K562 (cell line): Measurements from ENCODE around the gene STEEP1. TPM values are rescaled to one million over a fixed set of nuclear protein-coding genes. Genes with fewer than 3 reads are reported as not detected.

ENCODE experiments used
- CSDE1 ChIP-seq, 2 experiments: fragments of 450-650 bp; IDR thresholded peaks; 2 replicates each; pipeline ENCODE4 v1.6.1; 2016; ENCODE audit warnings: mild to moderate bottlenecking in 1 of 2
- DEAF1 ChIP-seq: fragments of 450-650 bp; formaldehyde crosslinking; IDR thresholded peaks from 2 replicates; pipeline ENCODE4 v1.4.0; 2020; ENCODE audit warnings: mild to moderate bottlenecking, moderate library complexity
- HDGF ChIP-seq: fragments of 450-650 bp; IDR thresholded peaks from 2 replicates; pipeline ENCODE4 v1.6.1; 2016
- HIVEP1 ChIP-seq: fragments of 250-450 bp; sonication (Bioruptor Pico); IDR thresholded peaks from 2 replicates; pipeline ENCODE4 v1.4.0; 2020; ENCODE audit warnings: mild to moderate bottlenecking
- HNRNPUL1 ChIP-seq: fragments of 200-400 bp; formaldehyde crosslinking; IDR thresholded peaks from 2 replicates; pipeline ENCODE4 v1.6.1; 2017; ENCODE audit warnings: low read length
- LCOR ChIP-seq: sonication (generic); formaldehyde crosslinking; IDR thresholded peaks from 2 replicates; pipeline ENCODE4 v1.8.0; 2022; ENCODE audit warnings: mild to moderate bottlenecking, missing genetic modification reagents
- MEF2A ChIP-seq: IDR thresholded peaks from 2 replicates; pipeline ENCODE4 v1.6.1; 2011; ENCODE audit warnings: low read depth, mild to moderate bottlenecking, low read length, moderate library complexity; ENCODE audit not compliant: control insufficient read depth
- NKRF ChIP-seq: fragments of 450-650 bp; IDR thresholded peaks from 2 replicates; pipeline ENCODE4 v1.6.1; 2016; ENCODE audit warnings: borderline replicate concordance
- NR2F6 ChIP-seq: fragments of 450-650 bp; formaldehyde crosslinking; IDR thresholded peaks from 2 replicates; pipeline ENCODE4 v1.4.0; 2020; ENCODE audit warnings: mild to moderate bottlenecking
- PHF8 ChIP-seq: fragments of 200-600 bp; sonication (generic); IDR thresholded peaks from 2 replicates; pipeline ENCODE4 v1.6.1; 2012; ENCODE audit warnings: mixed run types, mild to moderate bottlenecking, inconsistent platforms, low read length, moderate library complexity, borderline replicate concordance
- POLR3G ChIP-seq: IDR thresholded peaks from 2 replicates; pipeline ENCODE4 v1.6.1; 2011; ENCODE audit not compliant: insufficient read length, insufficient replicate concordance; ENCODE audit errors: extremely low read depth
- REST ChIP-seq, 2 experiments: fragments of 450-650 bp; formaldehyde crosslinking in 1 of 2; IDR thresholded peaks; 2 replicates each; pipeline versions ENCODE4 v1.4.0 to v1.6.1; 2014 to 2020; ENCODE audit warnings: mild to moderate bottlenecking in 2 of 2, borderline replicate concordance in 1 of 2, low read depth in 1 of 2
- TBL1XR1 ChIP-seq, 2 experiments: IDR thresholded peaks; 2 replicates each; pipeline ENCODE4 v1.6.1; 2012; ENCODE audit warnings: improper control_type of control experiment in 2 of 2, low read length in 2 of 2, mild to moderate bottlenecking in 1 of 2
- ZFP30 ChIP-seq: fragments of 250-450 bp; sonication (Bioruptor Pico); IDR thresholded peaks from 2 replicates; pipeline ENCODE4 v1.8.0; 2022; ENCODE audit warnings: moderate library complexity, mild to moderate bottlenecking, inconsistent platforms, borderline replicate concordance
- ZNF282 ChIP-seq: sonication (generic); formaldehyde crosslinking; IDR thresholded peaks from 2 replicates; pipeline ENCODE4 v1.8.1; 2023; ENCODE audit warnings: missing genetic modification reagents
- ZNF778 ChIP-seq: fragments of 450-650 bp; formaldehyde crosslinking; IDR thresholded peaks from 2 replicates; pipeline ENCODE4 v1.4.0; 2020; ENCODE audit warnings: mild to moderate bottlenecking, moderate library complexity
- polyA plus RNA-seq, 8 experiments: library from polyadenylated mRNA; depleted of rRNA in 4 of 8; stranded (reverse) in 5 of 8; unstranded in 3 of 8; fragments of >200 nt; fragmentation: Nextera tagmentation in 2 of 8; fragmentation: Illumina TruSeq in 1 of 8; extraction: Ambion mirVana in 2 of 8; extraction: Trizol in 1 of 8; gene quantifications; 2 replicates each; pipeline versions ENCODE4 v1.2.1 to v1.2.3, GENCODE V29; 2011 to 2014; ENCODE audit warnings: inconsistent platforms in 1 of 8, missing spikeins in 1 of 8
- total RNA-seq, 7 experiments: library from RNA; depleted of rRNA in 6 of 7; stranded (reverse); fragments of >200 nt in 6 of 7; fragmentation: Illumina TruSeq in 2 of 7; extraction: Trizol in 2 of 7; gene quantifications; 2 replicates each; pipeline versions ENCODE4 v1.2.1 to v1.2.3, GENCODE V29; 2011 to 2021; ENCODE audit warnings: low replicate concordance in 1 of 7
- TF ChIP-seq, protein P1 (sequence below): sonication (generic); formaldehyde crosslinking; IDR thresholded peaks from 2 replicates; pipeline ENCODE4 v1.8.0; 2022; ENCODE audit warnings: mild to moderate bottlenecking, missing genetic modification reagents

STEEP1 gene
- total and polyA plus RNA-seq, 9 of the 15 experiments (the other 6 are each of a cell fraction or from before 2014, with no cell fraction given) = 15.0 to 73.7 (median 40.3) TPM

DNA sequence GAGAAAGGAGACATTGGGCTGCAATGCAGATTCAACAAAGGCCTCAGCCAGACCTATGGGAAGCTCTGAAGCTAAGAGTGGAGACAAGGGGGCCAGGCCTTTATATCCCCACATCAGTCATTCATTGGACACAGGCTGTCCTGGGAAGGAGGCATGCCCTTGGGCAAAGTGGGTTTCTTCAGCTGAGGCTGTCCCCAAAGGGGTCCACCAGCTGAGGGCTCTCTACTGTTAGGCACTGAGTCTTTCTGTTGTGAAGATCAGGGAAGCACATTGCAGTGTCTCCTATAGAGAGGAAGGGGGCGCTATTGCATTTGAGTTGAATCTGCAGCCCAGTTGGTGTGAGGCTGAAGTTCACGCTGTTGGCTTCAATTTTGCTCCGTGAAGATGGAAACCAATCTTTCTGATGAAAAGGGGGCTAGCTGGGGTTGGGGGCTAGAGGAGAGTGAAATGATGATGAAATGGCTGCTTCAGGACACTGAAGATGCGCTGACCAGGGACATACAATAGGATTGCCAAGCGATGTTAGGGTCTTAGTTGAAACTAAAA is 49.0 kb downstream of the STEEP1 start (continued):
- TF ChIP-seq REST (IDR thresholded peaks at IDR 0.05; ENCODE audit: borderline replicate concordance) = peak; percentile 82
- no peak for TF ChIP-seq REST (CRISPR knock-in tag; IDR thresholded peaks at IDR 0.05; ENCODE audit: low read depth)
- no peak for TF ChIP-seq NR2F6 (CRISPR knock-in tag)
- TF ChIP-seq, protein P1, sequence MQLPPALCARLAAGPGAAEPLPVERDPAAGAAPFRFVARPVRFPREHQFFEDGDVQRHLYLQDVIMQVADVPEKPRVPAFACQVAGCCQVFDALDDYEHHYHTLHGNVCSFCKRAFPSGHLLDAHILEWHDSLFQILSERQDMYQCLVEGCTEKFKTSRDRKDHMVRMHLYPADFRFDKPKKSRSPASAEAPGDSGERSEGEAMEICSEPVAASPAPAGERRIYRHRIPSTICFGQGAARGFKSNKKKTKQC = no peak
- TF ChIP-seq MEF2A = no peak
- TF ChIP-seq HNRNPUL1 = no peak
- peak; percentile 70 for TF ChIP-seq DEAF1
- no peak for TF ChIP-seq CSDE1 (IDR thresholded peaks at IDR 0.05)
- no peak for TF ChIP-seq POLR3G
- TF ChIP-seq ZFP30 = no peak
- TF ChIP-seq TBL1XR1 (IDR thresholded peaks at IDR 0.05; ENCODE audit: low read length in 2 of 2) = no peak
- TF ChIP-seq ZNF778 (CRISPR knock-in tag) = no peak
- 0 out of 2 replicates have a peak, but pooled peaks have one; percentile 29 for TF ChIP-seq HDGF
- no peak for TF ChIP-seq HIVEP1 (CRISPR knock-in tag)
- TF ChIP-seq LCOR (CRISPR knock-in tag) = no peak
- no peak for TF ChIP-seq NKRF
- TF ChIP-seq ZNF282 (CRISPR knock-in tag) = no peak
- TF ChIP-seq PHF8 = no peak
